HG02571 (cell line): Measurements from ENCODE around the gene AGAP1.
"Not testable (repeated sequence)": the region's sequence is repeated elsewhere in the genome, so short reads cannot be mapped to it uniquely, and the experiment has no call there.

Source experiments
- ATAC-seq: cut with Tn5 transposase; IDR thresholded peaks from one replicate; pipeline ENCODE4 v1.9.1; 2021; ENCODE audit warnings: mild to moderate bottlenecking, moderate library complexity; ENCODE audit not compliant: unreplicated experiment

The AGAP1 gene

GRCh38 chr2:236045251-236046235 lies 551.7 kb downstream of the AGAP1 start:
- ATAC-seq, result no peak

DNA sequence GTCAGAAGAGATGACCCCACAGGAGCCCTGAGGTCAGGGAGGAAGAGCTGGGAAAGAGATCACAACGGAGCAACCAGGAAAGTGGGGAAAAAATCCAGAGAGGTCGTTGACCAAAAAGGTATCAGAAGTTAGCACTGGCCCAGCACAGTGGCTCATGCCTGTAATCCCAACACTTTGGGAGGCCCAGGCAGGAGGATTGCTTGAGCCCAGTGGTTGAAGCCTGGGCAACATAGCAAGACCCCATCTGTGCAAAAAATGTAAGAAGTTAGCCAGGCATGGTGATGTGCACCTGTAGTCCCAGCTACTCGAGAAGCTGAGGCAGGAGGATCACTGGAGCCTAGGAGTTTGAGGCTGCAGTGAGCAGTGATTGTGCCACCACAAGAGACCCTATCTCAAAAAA lies 552.9 kb downstream of the AGAP1 start:
- no peak for ATAC-seq

GRCh38 chr2:236047176-236047575 lies 553.3 kb downstream of the AGAP1 start:
- ATAC-seq, result no peak

- ATAC-seq, result no peak
Observed at GRCh38 chr2:236047886-236048540, 554.2 kb downstream of the AGAP1 start.

- ATAC-seq, result no peak
Observed at GRCh38 chr2:236049981-236050380, 556.1 kb downstream of the AGAP1 start.

GRCh38 chr2:236051351-236051750 lies 557.5 kb downstream of the AGAP1 start:
- ATAC-seq, result no peak

- ATAC-seq, result no peak
Observed at GRCh38 chr2:236051806-236052205, 558.0 kb downstream of the AGAP1 start.

- ATAC-seq, result no peak
Observed at GRCh38 chr2:236052206-236052605, 558.4 kb downstream of the AGAP1 start.

DNA sequence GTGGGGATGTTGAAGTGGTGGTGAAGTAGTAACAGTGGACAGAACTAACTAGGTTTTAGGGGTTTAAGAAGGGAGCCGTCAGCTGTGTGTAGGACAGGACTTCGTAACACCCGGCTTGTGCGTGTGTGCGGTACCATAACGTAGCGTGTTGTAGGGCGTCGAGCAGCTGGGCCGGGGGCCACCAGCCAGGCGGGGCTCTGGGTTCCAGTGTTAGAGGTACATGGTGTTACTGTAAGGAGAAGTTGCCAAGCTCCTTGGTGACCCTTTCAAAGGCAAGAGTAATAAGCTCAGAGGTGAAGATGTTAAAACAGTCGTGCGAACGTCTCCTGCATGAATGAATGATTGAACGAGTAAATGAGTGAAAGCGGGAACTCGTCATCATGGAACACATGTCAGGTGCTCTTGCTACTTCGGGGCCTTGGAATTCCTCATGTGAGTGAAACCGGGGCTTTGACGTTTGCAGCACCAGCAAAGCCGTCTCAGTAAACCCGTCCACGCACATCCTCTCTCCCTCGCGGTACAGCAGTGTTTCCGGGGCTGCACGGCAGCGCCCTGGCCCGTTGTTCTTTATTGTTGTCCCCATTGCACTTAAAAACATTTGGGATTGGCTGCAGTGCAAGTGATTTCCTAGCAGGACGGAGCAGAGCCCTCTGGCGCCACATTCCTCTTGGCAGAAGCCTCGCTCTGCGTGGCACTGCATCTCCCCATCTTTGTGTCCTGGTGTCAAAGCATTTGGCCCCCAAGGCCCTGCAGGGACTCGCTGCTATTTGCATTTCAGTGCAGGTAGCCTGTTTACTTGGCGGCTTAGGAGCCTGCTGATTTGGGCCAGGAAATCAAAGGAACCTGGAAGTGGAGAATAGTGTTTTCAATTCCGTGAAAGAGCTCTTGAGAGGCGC lies 559.3 kb downstream of the AGAP1 start:
- no peak for ATAC-seq

- no peak for ATAC-seq
Observed at GRCh38 chr2:236054125-236054524, 560.3 kb downstream of the AGAP1 start.

GRCh38 chr2:236054621-236055305 lies 560.9 kb downstream of the AGAP1 start:
- ATAC-seq, result no peak

DNA sequence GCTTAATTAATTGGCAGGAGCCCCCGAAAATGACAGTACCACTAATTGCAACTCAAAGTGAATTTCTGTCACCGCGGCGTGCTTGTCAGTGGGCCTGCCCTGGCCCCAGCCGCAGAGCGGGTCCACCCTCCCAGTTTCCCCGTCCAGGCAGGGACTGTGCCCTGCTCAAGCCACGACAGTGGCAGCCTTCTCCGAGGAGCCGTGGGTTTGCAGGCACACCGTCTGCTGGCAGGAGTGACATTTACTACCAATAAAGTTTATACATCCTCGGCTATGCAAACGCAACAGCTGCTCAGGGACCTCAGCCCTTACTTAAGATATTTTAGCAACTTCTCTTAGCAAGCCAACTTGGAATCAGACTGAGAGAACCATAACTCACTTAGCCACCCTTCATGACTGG lies 561.6 kb downstream of the AGAP1 start:
- no peak for ATAC-seq

DNA sequence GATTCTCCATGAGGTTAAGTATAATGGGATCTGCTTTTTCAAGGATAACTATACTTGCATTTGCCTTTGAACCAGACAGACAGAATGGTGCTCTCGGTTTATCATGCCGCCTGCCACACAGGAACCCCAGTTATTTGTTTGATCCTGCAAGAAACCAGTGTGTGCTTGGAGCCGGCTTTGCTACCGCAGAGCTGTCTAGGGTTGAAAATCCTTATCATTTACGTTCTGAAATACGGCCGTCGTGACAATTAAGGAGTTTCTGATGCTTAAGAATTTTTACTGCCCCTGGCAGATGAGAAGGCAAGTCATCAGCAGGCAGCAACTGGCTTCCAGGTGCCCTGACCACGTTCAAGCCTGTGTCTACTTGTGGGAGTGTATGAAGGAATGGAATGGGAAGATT lies 562.3 kb downstream of the AGAP1 start:
- ATAC-seq, result no peak

- no peak for ATAC-seq
Observed at GRCh38 chr2:236057375-236057774, 563.5 kb downstream of the AGAP1 start.

GRCh38 chr2:236061497-236061896 lies 567.7 kb downstream of the AGAP1 start:
- no peak for ATAC-seq

DNA sequence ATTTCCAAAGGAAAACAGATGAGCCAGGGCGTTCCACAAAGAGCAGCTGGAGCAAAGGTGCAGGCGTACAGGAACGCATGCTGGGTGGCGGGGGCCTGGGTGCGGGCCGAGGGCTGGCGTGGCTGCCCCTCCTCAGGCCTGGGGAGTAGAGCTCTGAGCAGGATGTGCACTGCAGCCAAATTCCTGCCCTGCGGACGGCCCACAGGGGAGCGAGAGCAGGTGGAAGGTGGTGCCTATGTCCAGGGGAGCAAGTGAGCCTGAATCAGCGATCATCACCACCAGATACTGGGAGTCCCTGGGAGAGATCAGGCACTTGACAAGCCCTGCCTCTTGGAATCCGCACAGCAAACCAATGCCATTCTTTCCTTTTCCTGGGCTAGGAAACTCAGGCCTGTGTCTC lies 568.1 kb downstream of the AGAP1 start:
- ATAC-seq, result no peak

DNA sequence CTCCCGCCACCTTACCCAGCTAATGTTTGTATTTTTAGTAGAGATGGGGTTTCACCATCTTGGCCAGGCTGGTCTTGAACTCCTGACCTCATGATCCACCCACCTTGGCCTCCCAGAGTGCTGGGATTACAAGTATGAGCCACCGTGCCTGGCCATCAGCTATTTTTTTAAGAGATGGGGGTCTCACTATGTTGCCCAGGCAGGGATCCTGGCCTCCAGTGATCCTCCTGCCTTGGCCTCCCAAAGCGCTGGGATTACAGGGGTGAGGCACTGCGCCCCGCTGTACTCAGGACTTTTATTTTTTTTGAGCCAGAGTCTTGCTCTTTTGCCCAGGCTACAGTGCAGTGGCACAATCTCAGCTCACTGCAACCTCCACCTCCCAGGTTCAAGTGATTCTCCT lies 569.0 kb downstream of the AGAP1 start:
- not testable (repeated sequence) for ATAC-seq

DNA sequence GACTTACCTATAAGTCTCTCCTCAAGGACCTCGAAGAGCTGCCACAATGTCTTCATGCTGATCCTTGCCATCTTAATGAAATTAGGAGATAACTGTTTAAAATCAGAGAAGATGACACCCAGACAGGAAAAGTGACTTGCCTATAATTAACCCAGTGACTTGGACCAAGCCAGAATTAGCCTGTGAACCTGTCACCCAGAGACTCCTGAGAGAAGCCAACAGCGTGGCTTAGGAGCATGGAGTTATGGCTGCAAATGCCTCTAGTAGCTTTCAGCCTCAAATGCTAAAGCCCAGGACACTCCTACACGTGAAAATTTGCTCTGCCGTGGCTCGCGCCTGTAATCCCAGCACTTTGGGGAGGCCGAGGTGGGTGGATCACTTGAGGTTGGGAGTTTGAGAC lies 570.2 kb downstream of the AGAP1 start:
- no peak for ATAC-seq

DNA sequence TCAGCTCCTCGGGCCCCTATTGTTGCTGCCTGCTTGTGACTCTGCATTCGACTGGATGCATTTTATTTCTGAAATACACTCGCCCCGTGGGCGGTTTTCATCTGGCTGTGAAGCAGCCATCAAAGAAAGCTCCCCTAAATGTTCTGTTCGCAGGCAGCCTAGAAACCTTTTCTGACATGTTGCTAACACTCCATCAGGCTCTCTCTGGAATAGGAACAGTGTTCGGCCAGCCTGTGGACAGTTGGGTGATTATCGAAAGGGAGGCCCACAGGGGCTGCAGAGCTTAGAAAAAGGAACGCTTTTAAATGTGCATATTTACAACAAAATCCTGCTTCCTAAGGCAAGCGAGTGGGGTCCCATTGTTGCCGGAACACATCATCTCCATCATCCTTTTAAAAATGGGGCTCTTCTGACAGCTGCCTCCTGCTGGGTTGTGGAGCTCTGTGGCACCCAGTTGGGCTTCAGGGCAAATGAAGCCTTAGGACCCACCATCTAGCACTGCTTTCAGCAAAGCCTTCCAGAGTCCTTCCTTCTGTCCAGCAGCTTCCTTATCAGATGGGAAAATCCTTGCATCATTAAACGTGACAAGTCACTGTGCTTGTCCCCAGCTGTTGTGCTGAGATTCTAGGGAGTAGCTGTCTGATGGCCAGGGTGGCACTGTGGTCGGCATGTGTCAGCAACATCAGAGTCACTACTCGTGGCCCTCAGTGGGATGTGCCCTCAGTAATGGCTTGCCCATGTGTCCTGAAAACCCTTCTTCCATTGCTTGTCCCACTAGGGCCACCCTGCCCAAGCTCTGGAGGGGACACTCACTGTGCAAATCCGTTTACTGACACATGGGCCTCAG lies 571.7 kb downstream of the AGAP1 start:
- ATAC-seq, result no peak

- ATAC-seq, result no peak
Observed at GRCh38 chr2:236070236-236070635, 576.4 kb downstream of the AGAP1 start.
